CD4-positive, alpha-beta memory T cell (primary cell): ENCODE results near the gene C1orf21. TPM values are rescaled to one million over a fixed set of nuclear protein-coding genes. Genes with fewer than 3 reads are reported as not detected.

Experiments
- CTCF ChIA-PET: fragments of 350-600 bp; sonication (Branson Sonifier 250); formaldehyde crosslinking; loops from one replicate; lab custom pipeline; 2021; ENCODE audit warnings: inconsistent platforms; ENCODE audit not compliant: partially characterized antibody; lab: Charles Lee
- POLR2A ChIA-PET: fragments of 350-600 bp; sonication (Branson Sonifier 250); formaldehyde crosslinking; loops from one replicate; lab custom pipeline; 2021; ENCODE audit not compliant: partially characterized antibody; lab: Charles Lee
- DNase-seq, 5 donors: peaks; one replicate each; pipeline versions ENCODE4 v3.0.0 to v3.0.0-alpha.2; 2020 to 2022; ENCODE audit warnings: mixed read lengths in 1 of 5
- H3K27ac ChIP-seq: one replicate; pipeline ENCODE4 v1.7.0; 2013; ENCODE audit warnings: low read depth, low read length
- H3K27me3 ChIP-seq: 2 replicates; pipeline ENCODE4 v1.7.0; 2013; ENCODE audit warnings: mild to moderate bottlenecking, low read length, moderate library complexity; ENCODE audit not compliant: insufficient read depth
- H3K36me3 ChIP-seq: 2 replicates; pipeline ENCODE4 v1.7.0; 2013; ENCODE audit warnings: mild to moderate bottlenecking, low read length, moderate library complexity; ENCODE audit not compliant: insufficient read depth
- H3K4me1 ChIP-seq: 2 replicates; pipeline ENCODE4 v1.7.0; 2013; ENCODE audit warnings: mild to moderate bottlenecking, low read length, moderate library complexity; ENCODE audit not compliant: insufficient read depth
- H3K4me3 ChIP-seq, 2 donors: one replicate each; pipeline ENCODE4 v1.7.0; 2013; ENCODE audit warnings: low read length in 2 of 2, mild to moderate bottlenecking in 1 of 2
- H3K9me3 ChIP-seq, 2 donors: one replicate each; pipeline ENCODE4 v1.7.0; 2013; ENCODE audit warnings: low read length in 2 of 2, control low read depth in 1 of 2; ENCODE audit not compliant: control insufficient read depth in 1 of 2
- H3K27ac Mint-ChIP-seq, 7 donors: one replicate each; pipeline ENCODE4 v1.8.0; 2020 to 2021; ENCODE audit warnings: mixed read lengths in 7 of 7, mild to moderate bottlenecking in 6 of 7, inconsistent platforms in 3 of 7, moderate library complexity in 3 of 7
- H3K27me3 Mint-ChIP-seq, 2 donors: one replicate each; pipeline ENCODE4 v1.8.0; 2020 to 2021; ENCODE audit warnings: mixed read lengths in 2 of 2
- H3K36me3 Mint-ChIP-seq, 2 donors: one replicate each; pipeline ENCODE4 v1.8.0; 2020 to 2021; ENCODE audit warnings: mixed read lengths in 2 of 2, inconsistent platforms in 1 of 2, mild to moderate bottlenecking in 1 of 2
- H3K4me1 Mint-ChIP-seq, 4 donors: one replicate each; pipeline ENCODE4 v1.8.0; 2020 to 2021; ENCODE audit warnings: mixed read lengths in 4 of 4, mild to moderate bottlenecking in 1 of 4
- H3K4me3 Mint-ChIP-seq, 8 donors: one replicate each; pipeline ENCODE4 v1.8.0; 2020 to 2021; ENCODE audit warnings: mixed read lengths in 8 of 8, mild to moderate bottlenecking in 7 of 8, moderate library complexity in 6 of 8, inconsistent platforms in 3 of 8
- H3K9me3 Mint-ChIP-seq, 8 donors: one replicate each; pipeline ENCODE4 v1.8.0; 2020 to 2021; ENCODE audit warnings: mixed read lengths in 8 of 8, mild to moderate bottlenecking in 5 of 8, inconsistent platforms in 3 of 8, moderate library complexity in 1 of 8
- intact Hi-C: fragments of 100-400 bp; cut with micrococcal nuclease; formaldehyde crosslinking; loops from one replicate; pipeline ENCODE4 v1.15.1; 2023
- polyA plus RNA-seq, 2 donors: library from polyadenylated mRNA; unstranded; fragments of 300-500 nt; fragmentation: Illumina TruSeq; gene quantifications; one replicate each; pipeline ENCODE4 v1.2.3, GENCODE V29; 2021
- total RNA-seq, 2 experiments: library from RNA; stranded (reverse); gene quantifications; one replicate each; pipeline ENCODE4 v1.2.3, GENCODE V29; 2021

The C1orf21 gene
- total and polyA plus RNA-seq, 4 experiments from 2014 or later, result 0.20 to 0.80 (median 0.55) TPM

DNA sequence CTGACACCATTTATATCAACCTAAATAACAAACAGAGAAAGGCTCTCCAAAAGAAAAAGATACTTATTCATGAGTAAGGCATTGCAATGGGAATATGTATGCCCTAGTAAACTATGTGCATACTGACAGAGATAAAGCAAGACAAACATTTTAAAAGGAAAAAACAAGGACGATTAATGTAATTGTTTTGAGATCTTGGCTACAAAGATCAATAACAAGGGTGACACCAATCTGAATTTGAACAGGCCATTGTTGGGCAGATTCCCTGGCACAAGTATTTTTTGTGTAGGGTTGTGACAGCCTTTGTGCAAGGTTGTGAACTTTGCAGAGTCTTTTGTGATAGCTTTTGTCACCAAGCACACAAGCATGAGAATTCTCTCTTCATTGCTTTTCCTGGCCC is 282.6 kb downstream of the C1orf21 start:
- H3K36me3 Mint-ChIP-seq, result no peaks in the 10 kb centered on the region
- no peak for DNase-seq
- Histone ChIP-seq H3K27me3 (peaks cover 10% of the 10 kb centered on the region), H3K36me3 (no peaks in the 10 kb centered on the region), H3K4me1 (peaks cover under 1% of the 10 kb centered on the region), H3K9me3 (no peaks in the 10 kb centered on the region), H3K27ac (no peak overlapping the region), H3K4me3 (no peak overlapping the region)
- H3K27ac Mint-ChIP-seq, result no peak overlapping the region
- H3K27me3 Mint-ChIP-seq, result peaks cover 22 to 28% of the 10 kb centered on the region in 2 donors
- intact Hi-C loops, result no loop called here
- ChIA-PET CTCF (no interaction called here), POLR2A (interaction anchor here (0.6 kb wide), 1 partner anchor 1004 kb away, joined by 3 read pairs; no protein-coding TSS in a partner anchor)
- no peak overlapping the region for H3K4me3 Mint-ChIP-seq
- H3K9me3 Mint-ChIP-seq, result no peaks in the 10 kb centered on the region
- peaks cover 0 to 2% (median 0%) of the 10 kb centered on the region in 4 donors for H3K4me1 Mint-ChIP-seq

- Mint-ChIP-seq H3K9me3 (peaks cover 0 to 3% (median 0%) of the 10 kb centered on the region in 8 donors), H3K36me3 (no peaks in the 10 kb centered on the region), H3K4me3 (no peak overlapping the region), H3K4me1 (no peaks in the 10 kb centered on the region), H3K27me3 (peaks cover 27 to 32% of the 10 kb centered on the region in 2 donors), H3K27ac (no peak overlapping the region)
- no peaks in the 10 kb centered on the region for H3K36me3 ChIP-seq
- ChIA-PET CTCF (no interaction called here), POLR2A (no interaction called here)
- no peaks in the 10 kb centered on the region for H3K9me3 ChIP-seq
- no peaks in the 10 kb centered on the region for H3K4me1 ChIP-seq
- DNase-seq, result no peak
- H3K27me3 ChIP-seq, result peaks cover 8% of the 10 kb centered on the region
- intact Hi-C loops, result no loop called here
- H3K27ac ChIP-seq, result no peak overlapping the region
- H3K4me3 ChIP-seq, result no peak overlapping the region
Measured at GRCh38 chr1:184672013-184672726, 285.3 kb downstream of the C1orf21 start.

GRCh38 chr1:184673305-184673704 is 286.5 kb downstream of the C1orf21 start:
- Histone ChIP-seq H3K4me3 (no peak overlapping the region), H3K27ac (no peak overlapping the region), H3K36me3 (no peaks in the 10 kb centered on the region), H3K27me3 (peaks cover 8% of the 10 kb centered on the region), H3K4me1 (no peaks in the 10 kb centered on the region), H3K9me3 (no peaks in the 10 kb centered on the region)
- intact Hi-C loops, result no loop called here
- peaks cover 0 to 3% (median 0%) of the 10 kb centered on the region in 8 donors for H3K9me3 Mint-ChIP-seq
- peaks cover 27 to 32% of the 10 kb centered on the region in 2 donors for H3K27me3 Mint-ChIP-seq
- DNase-seq, result no peak
- H3K27ac Mint-ChIP-seq, result no peak overlapping the region
- H3K36me3 Mint-ChIP-seq, result no peaks in the 10 kb centered on the region
- no peaks in the 10 kb centered on the region for H3K4me1 Mint-ChIP-seq
- no peak overlapping the region for H3K4me3 Mint-ChIP-seq
- CTCF ChIA-PET, result interaction anchor here (1.2 kb wide), 1 partner anchor 9 kb away, joined by 4 read pairs; no protein-coding TSS in a partner anchor
- POLR2A ChIA-PET, result no interaction called here

GRCh38 chr1:184677344-184677743 is 290.5 kb downstream of the C1orf21 start:
- DNase-seq, result no peak
- Mint-ChIP-seq H3K27ac (no peak overlapping the region), H3K9me3 (peaks cover 5 to 24% (median 19%) of the 10 kb centered on the region in 8 donors), H3K27me3 (peaks cover 21 to 22% of the 10 kb centered on the region in 2 donors), H3K4me1 (no peaks in the 10 kb centered on the region), H3K4me3 (no peak overlapping the region), H3K36me3 (peaks cover 4 to 11% of the 10 kb centered on the region in 2 donors)
- peaks cover 8% of the 10 kb centered on the region for H3K27me3 ChIP-seq
- no peaks in the 10 kb centered on the region for H3K36me3 ChIP-seq
- intact Hi-C loops, result no loop called here
- no peak overlapping the region for H3K27ac ChIP-seq
- no peaks in the 10 kb centered on the region for H3K9me3 ChIP-seq
- no peak overlapping the region for H3K4me3 ChIP-seq
- CTCF ChIA-PET, result no interaction called here
- no peaks in the 10 kb centered on the region for H3K4me1 ChIP-seq
- POLR2A ChIA-PET, result no interaction called here
